ENCODE results near the gene ZCCHC9.
"Not testable (repeated sequence)": the region's sequence is repeated elsewhere in the genome, so short reads cannot be mapped to it uniquely, and the experiment has no call there.

The ZCCHC9 gene, protein sequence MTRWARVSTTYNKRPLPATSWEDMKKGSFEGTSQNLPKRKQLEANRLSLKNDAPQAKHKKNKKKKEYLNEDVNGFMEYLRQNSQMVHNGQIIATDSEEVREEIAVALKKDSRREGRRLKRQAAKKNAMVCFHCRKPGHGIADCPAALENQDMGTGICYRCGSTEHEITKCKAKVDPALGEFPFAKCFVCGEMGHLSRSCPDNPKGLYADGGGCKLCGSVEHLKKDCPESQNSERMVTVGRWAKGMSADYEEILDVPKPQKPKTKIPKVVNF

DNA sequence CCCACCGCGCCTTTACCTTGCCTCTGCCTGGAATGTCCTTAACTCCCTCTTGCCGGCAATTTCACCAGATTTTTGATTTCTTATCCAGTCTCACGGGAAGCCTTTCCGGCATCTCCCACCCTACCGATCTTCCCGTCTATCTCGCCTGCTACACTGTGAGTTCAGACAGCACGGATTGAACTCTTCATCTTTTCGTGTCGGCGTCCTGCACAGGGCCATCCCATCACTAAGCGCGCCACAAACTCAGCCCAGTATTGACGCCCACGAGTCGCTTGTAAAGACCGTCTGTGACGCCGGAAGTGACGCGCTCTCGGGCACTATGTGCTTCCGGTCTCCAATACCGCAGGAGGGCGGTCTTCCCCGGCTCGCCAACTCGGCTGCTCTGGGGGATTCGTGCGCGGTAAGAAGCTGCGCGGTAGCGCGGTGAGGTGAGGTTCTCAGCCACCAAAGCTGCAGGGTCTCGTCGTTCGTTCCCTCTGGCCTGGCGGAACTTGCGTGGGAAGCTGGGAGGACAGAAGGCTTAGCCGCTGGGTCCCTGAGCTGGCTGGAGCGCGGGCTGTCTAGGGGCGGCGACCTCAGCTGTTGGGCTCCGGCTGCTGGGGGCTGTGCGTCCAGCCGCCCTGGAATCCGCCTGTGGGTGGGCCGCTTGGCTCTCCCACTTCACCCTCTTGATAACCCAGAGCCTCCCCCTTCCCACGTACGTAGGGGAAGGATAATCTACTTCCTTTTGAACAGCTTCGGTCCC, at the start of gene ZCCHC9:
Gene ZCCHC9, plus strand, starts transcription at position 317 of the 745 bp plus-strand sequence. CDS start 3,171 bp downstream, outside the sequence.
- H3K27ac ChIP-seq (ENCODE audit: low read length) = peak within 1 kb of the TSS; percentile 61
- H3K27me3 ChIP-seq (ENCODE audit: insufficient read depth, low read length) = no peaks in the 10 kb centered on the region
- peak within 1 kb of the TSS; percentile 91 for H3K9ac ChIP-seq (ENCODE audit: low read depth, low read length)
- H3K4me3 ChIP-seq (ENCODE audit: low read length) = peak within 1 kb of the TSS; percentile 91
- peaks cover 9% of the 10 kb centered on the region for H3K36me3 ChIP-seq (ENCODE audit: insufficient read depth, low read depth, low read length)
- no peaks in the 10 kb centered on the region for H3K9me3 ChIP-seq (ENCODE audit: insufficient read depth, low read depth, low read length)
- H3K4me1 ChIP-seq (ENCODE audit: insufficient read depth, low read length) = no peaks in the 10 kb centered on the region

DNA sequence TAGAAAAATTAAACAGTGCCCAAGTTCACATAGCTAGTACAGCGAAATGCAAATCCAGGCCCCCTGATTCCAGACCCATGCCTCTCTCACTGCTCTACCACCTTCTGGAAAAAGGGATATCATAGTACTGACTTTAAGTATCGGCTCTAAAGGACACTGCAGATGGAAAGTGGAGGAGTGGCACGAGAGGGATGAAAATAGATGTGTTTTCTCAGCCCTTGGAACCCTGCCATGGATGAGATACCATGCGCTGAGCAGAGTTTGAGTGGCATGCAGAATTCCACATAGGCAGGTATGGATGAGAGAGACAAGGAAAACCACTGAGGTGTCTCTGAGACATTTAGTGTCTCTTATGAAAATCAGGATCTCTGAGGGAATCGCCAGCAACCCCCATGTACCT, 49.5 kb upstream of the ZCCHC9 start:
- Histone ChIP-seq H3K4me1 (ENCODE audit: insufficient read depth, low read length) (peaks cover 11% of the 10 kb centered on the region; the same call in 1 of the 2 replicates), H3K9me3 (ENCODE audit: insufficient read depth, low read depth, low read length) (no peaks in the 10 kb centered on the region), H3K27me3 (ENCODE audit: insufficient read depth, low read length) (no peaks in the 10 kb centered on the region), H3K9ac (ENCODE audit: low read depth, low read length) (no peak overlapping the region), H3K27ac (ENCODE audit: low read length) (no peak overlapping the region), H3K36me3 (ENCODE audit: insufficient read depth, low read depth, low read length) (no peaks in the 10 kb centered on the region; the same call in 1 of the 2 replicates), H3K4me3 (ENCODE audit: low read length) (no peak overlapping the region)

- Histone ChIP-seq H3K27ac (ENCODE audit: low read length) (no peak overlapping the region), H3K4me3 (ENCODE audit: low read length) (no peak overlapping the region), H3K27me3 (ENCODE audit: insufficient read depth, low read length) (no peaks in the 10 kb centered on the region), H3K4me1 (ENCODE audit: insufficient read depth, low read length) (peaks cover 4% of the 10 kb centered on the region; the same call in 1 of the 2 replicates), H3K9me3 (ENCODE audit: insufficient read depth, low read depth, low read length) (no peaks in the 10 kb centered on the region), H3K9ac (ENCODE audit: low read depth, low read length) (no peak overlapping the region), H3K36me3 (ENCODE audit: insufficient read depth, low read depth, low read length) (no peaks in the 10 kb centered on the region; the same call in 1 of the 2 replicates)
Measured at GRCh38 chr5:81252904-81253303, 48.5 kb upstream of the ZCCHC9 start.

- H3K36me3 ChIP-seq (ENCODE audit: insufficient read depth, low read depth, low read length) = no peaks in the 10 kb centered on the region; the same call in 1 of the 2 replicates
- H3K27ac ChIP-seq (ENCODE audit: low read length) = no peak overlapping the region
- H3K4me3 ChIP-seq (ENCODE audit: low read length) = no peak overlapping the region
- H3K4me1 ChIP-seq (ENCODE audit: insufficient read depth, low read length) = no peaks in the 10 kb centered on the region
- H3K9ac ChIP-seq (ENCODE audit: low read depth, low read length) = no peak overlapping the region
- no peaks in the 10 kb centered on the region for H3K9me3 ChIP-seq (ENCODE audit: insufficient read depth, low read depth, low read length)
- H3K27me3 ChIP-seq (ENCODE audit: insufficient read depth, low read length) = no peaks in the 10 kb centered on the region
Measured at GRCh38 chr5:81253875-81254274, 47.5 kb upstream of the ZCCHC9 start.

DNA sequence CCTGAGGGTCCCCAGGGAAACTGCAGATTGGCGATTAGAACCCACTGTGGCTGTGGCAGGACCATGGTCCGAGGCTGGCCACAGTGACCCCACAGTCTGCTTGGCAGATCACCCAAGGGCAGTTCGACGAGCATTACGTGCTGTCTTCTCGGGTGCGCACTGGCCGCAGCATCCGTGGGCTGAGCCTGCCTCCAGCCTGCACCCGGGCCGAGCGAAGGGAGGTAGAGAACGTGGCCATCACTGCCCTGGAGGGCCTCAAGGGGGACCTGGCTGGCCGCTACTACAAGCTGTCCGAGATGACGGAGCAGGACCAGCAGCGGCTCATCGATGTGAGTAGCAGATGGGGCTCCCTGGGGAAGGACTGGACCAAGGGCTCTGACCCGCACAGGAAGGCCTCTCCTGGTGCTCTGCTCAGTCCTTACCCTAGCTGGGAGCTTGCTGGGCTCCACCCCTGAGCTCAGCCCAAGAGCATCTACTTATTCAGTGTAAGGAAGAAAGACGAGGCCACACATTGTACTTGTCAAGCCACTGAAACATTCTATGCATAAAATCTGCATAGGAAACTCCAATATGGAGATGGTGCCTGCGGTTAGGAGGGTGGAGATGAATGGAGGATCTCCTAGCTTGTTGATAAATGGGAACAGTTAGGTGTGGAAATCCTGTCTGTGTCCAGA, 46.4 kb upstream of the ZCCHC9 start:
- no peak overlapping the region for H3K4me3 ChIP-seq (ENCODE audit: low read length)
- no peaks in the 10 kb centered on the region for H3K4me1 ChIP-seq (ENCODE audit: insufficient read depth, low read length)
- H3K27ac ChIP-seq (ENCODE audit: low read length) = no peak overlapping the region
- H3K36me3 ChIP-seq (ENCODE audit: insufficient read depth, low read depth, low read length) = no peaks in the 10 kb centered on the region; the same call in 1 of the 2 replicates
- H3K9ac ChIP-seq (ENCODE audit: low read depth, low read length) = no peak overlapping the region
- H3K27me3 ChIP-seq (ENCODE audit: insufficient read depth, low read length) = no peaks in the 10 kb centered on the region
- no peaks in the 10 kb centered on the region for H3K9me3 ChIP-seq (ENCODE audit: insufficient read depth, low read depth, low read length)

- no peak overlapping the region for H3K9ac ChIP-seq (ENCODE audit: low read depth, low read length)
- H3K9me3 ChIP-seq (ENCODE audit: insufficient read depth, low read depth, low read length) = no peaks in the 10 kb centered on the region
- no peak overlapping the region for H3K27ac ChIP-seq (ENCODE audit: low read length)
- no peaks in the 10 kb centered on the region for H3K27me3 ChIP-seq (ENCODE audit: insufficient read depth, low read length)
- no peaks in the 10 kb centered on the region for H3K4me1 ChIP-seq (ENCODE audit: insufficient read depth, low read length)
- H3K4me3 ChIP-seq (ENCODE audit: low read length) = no peak overlapping the region
- no peaks in the 10 kb centered on the region for H3K36me3 ChIP-seq (ENCODE audit: insufficient read depth, low read depth, low read length)
Measured at GRCh38 chr5:81256766-81257165, 44.6 kb upstream of the ZCCHC9 start.

DNA sequence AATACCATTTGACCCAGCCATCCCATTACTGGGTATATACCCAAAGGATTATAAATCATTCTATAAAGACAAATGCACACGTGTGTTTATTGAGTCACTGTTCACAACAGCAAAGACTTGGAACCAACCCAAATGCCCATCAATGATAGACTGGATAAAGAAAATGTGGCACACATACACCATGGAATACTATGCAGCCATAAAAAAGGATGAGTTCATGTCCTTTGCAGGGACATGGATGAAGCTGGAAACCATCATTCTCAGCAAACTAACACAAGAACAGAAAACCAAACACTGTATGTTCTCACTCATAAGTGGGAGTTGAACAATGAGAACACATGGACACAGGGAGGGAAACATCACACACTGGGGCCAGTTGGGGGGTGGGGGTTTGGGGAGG, 38.6 kb upstream of the ZCCHC9 start:
- H3K36me3 ChIP-seq (ENCODE audit: insufficient read depth, low read depth, low read length); H3K9me3 ChIP-seq (ENCODE audit: insufficient read depth, low read depth, low read length); H3K27ac ChIP-seq (ENCODE audit: low read length); H3K9ac ChIP-seq (ENCODE audit: low read depth, low read length); H3K4me3 ChIP-seq (ENCODE audit: low read length); H3K27me3 ChIP-seq (ENCODE audit: insufficient read depth, low read length); H3K4me1 ChIP-seq (ENCODE audit: insufficient read depth, low read length): not testable (repeated sequence)

DNA sequence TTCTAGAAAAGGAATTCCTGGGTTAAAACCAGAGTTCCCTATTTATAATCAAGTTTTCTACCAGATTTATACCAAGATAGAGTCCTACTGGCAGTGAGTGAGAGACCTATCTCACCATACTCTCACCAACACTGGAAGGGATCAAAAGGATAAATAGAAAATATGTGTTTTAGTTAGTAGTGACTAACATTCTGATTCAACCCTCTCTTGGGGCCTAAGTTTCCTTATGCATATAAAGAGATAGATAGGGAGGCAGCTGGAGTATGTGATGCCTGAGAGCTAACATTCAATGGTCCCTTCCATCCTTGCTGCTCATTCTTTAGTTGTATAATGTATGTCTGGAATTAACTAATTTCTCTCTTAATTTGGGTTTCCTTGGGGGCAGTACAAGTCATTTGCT, 36.3 kb upstream of the ZCCHC9 start:
- Histone ChIP-seq H3K36me3 (ENCODE audit: insufficient read depth, low read depth, low read length) (no peaks in the 10 kb centered on the region), H3K27me3 (ENCODE audit: insufficient read depth, low read length) (no peaks in the 10 kb centered on the region), H3K9ac (ENCODE audit: low read depth, low read length) (no peak overlapping the region)

GRCh38 chr5:81268521-81269196, 32.7 kb upstream of the ZCCHC9 start:
- Histone ChIP-seq H3K27me3 (ENCODE audit: insufficient read depth, low read length) (no peaks in the 10 kb centered on the region), H3K36me3 (ENCODE audit: insufficient read depth, low read depth, low read length) (no peaks in the 10 kb centered on the region), H3K27ac (ENCODE audit: low read length) (no peak overlapping the region), H3K9me3 (ENCODE audit: insufficient read depth, low read depth, low read length) (no peaks in the 10 kb centered on the region; the same call in 1 of the 2 replicates), H3K4me3 (ENCODE audit: low read length) (no peak overlapping the region), H3K4me1 (ENCODE audit: insufficient read depth, low read length) (peaks cover 16% of the 10 kb centered on the region; the same call in 1 of the 2 replicates), H3K9ac (ENCODE audit: low read depth, low read length) (no peak overlapping the region)

More for the DNA sequence above, 36.3 kb upstream of the ZCCHC9 start:
- no peak overlapping the region for H3K4me3 ChIP-seq (ENCODE audit: low read length)
- peaks cover 7% of the 10 kb centered on the region; the same call in 1 of the 2 replicates for H3K4me1 ChIP-seq (ENCODE audit: insufficient read depth, low read length)
- no peaks in the 10 kb centered on the region; the same call in 1 of the 2 replicates for H3K9me3 ChIP-seq (ENCODE audit: insufficient read depth, low read depth, low read length)
- no peak overlapping the region for H3K27ac ChIP-seq (ENCODE audit: low read length)

GRCh38 chr5:81269751-81270393, 31.5 kb upstream of the ZCCHC9 start:
- peak overlapping the region; percentile 45 for H3K4me3 ChIP-seq (ENCODE audit: low read length)

More at GRCh38 chr5:81269751-81270393, 31.5 kb upstream of the ZCCHC9 start:
- H3K27me3 ChIP-seq (ENCODE audit: insufficient read depth, low read length) = no peaks in the 10 kb centered on the region
- peak overlapping the region; percentile 94 for H3K27ac ChIP-seq (ENCODE audit: low read length)
- peaks cover 16% of the 10 kb centered on the region; the same call in 1 of the 2 replicates for H3K4me1 ChIP-seq (ENCODE audit: insufficient read depth, low read length)
- H3K36me3 ChIP-seq (ENCODE audit: insufficient read depth, low read depth, low read length) = no peaks in the 10 kb centered on the region
- H3K9me3 ChIP-seq (ENCODE audit: insufficient read depth, low read depth, low read length) = no peaks in the 10 kb centered on the region
- H3K9ac ChIP-seq (ENCODE audit: low read depth, low read length) = peak overlapping the region; percentile 75; the same call in 1 of the 2 replicates
